Ovary (tissue), 9 donors: ENCODE measurements around the gene RHBG. TPM values are rescaled to one million over a fixed set of nuclear protein-coding genes. Genes with fewer than 3 reads are reported as not detected.

Source experiments
- DNase-seq, 5 donors: peaks; one replicate each; pipeline ENCODE4 v3.0.0-alpha.2; 2019 to 2020
- H3K27ac ChIP-seq, 2 donors: fragments of 200-600 bp; one replicate each; pipeline versions ENCODE4 v1.5.1 to v1.8.0; 2019 to 2022
- H3K27me3 ChIP-seq: fragments of 200-600 bp; one replicate; pipeline ENCODE4 v1.8.0; 2022
- H3K36me3 ChIP-seq: fragments of 200-600 bp; sonication (generic); one replicate; pipeline ENCODE4 v1.5.1; 2019
- H3K4me1 ChIP-seq: one replicate; pipeline ENCODE4 v1.8.1; 2013; ENCODE audit warnings: mild to moderate bottlenecking, moderate library complexity; ENCODE audit not compliant: insufficient read depth
- H3K4me3 ChIP-seq: fragments of 200-600 bp; sonication (generic); one replicate; pipeline ENCODE4 v1.5.1; 2017
- H3K9me3 ChIP-seq, 2 donors: fragments of 200-600 bp in 1 of 2; sonication (generic) in 1 of 2; one replicate each; pipeline versions ENCODE4 v1.5.1 to v1.8.1; 2013 to 2019; ENCODE audit warnings: mild to moderate bottlenecking in 1 of 2, moderate library complexity in 1 of 2
- EP300 ChIP-seq: sonication (generic); formaldehyde crosslinking; IDR thresholded peaks from one replicate; pipeline ENCODE4 v1.6.1; 2017; ENCODE audit warnings: antibody characterized with exemption
- POLR2A ChIP-seq: fragments of 450-650 bp; IDR thresholded peaks from one replicate; pipeline ENCODE4 v1.6.1; 2017; ENCODE audit warnings: antibody characterized with exemption, mild to moderate bottlenecking, moderate library complexity
- WGBS, 3 donors: extraction: QIAGEN DNeasy Blood & Tissue Kit in 1 of 3; methylation state at CpG; one replicate each; pipeline versions ENCODE4 v1.1.5 to v1.1.7; 2013 to 2017; 5-methylcytosine and 5-hydroxymethylcytosine counted together
- intact Hi-C, 4 donors: fragments of 100-400 bp; cut with DNase I; formaldehyde crosslinking; loops; one replicate each; pipeline versions ENCODE4 v1.11.0 to v1.15.1; 2022 to 2023
- polyA plus RNA-seq, 2 donors: library from polyadenylated mRNA; stranded (reverse); fragments of 200-250 nt in 1 of 2; fragments of 350-450 nt in 1 of 2; fragmentation: Illumina TruSeq in 1 of 2; extraction: RNeasy Lipid Tissue Mini Kit (QIAGEN cat#74804) in 1 of 2; gene quantifications; one replicate each; pipeline ENCODE4 v1.2.3, GENCODE V29; 2013 to 2014
- total RNA-seq, 7 donors: library from RNA; depleted of rRNA in 2 of 7; stranded (reverse); fragments of >200 nt in 2 of 7; fragmentation: NEBNext Ultra II Directional in 3 of 7; extraction: Animal tissue kit (Norgen Biotek cat#: 25700) in 3 of 7; gene quantifications; one replicate each; pipeline versions ENCODE4 v1.1.0 to v1.2.4, GENCODE V29; 2016 to 2023
- TF ChIP-seq, protein P1 (sequence below), 3 donors: fragments of 450-650 bp in 2 of 3; fragments of 200-600 bp in 1 of 3; IDR thresholded peaks; one replicate each; pipeline versions ENCODE4 v1.5.1 to v1.8.0; 2016 to 2022; ENCODE audit warnings: antibody characterized with exemption in 3 of 3, mild to moderate bottlenecking in 1 of 3
- donor health status: DM: no; HTN: no; CAD: no; lungs with moderate emphysema.
- donor health status: DM: no; HTN: no; CAD: no.
- donor health status: Bipolar disorder and iron deficiency.
- donor health status: DM: yes; HTN: yes; CAD: no.
- donor health status: DM: no; HTN: no; CAD: no.
- donor health status: DM: yes; HTN: yes; CAD: no.

The RHBG gene
- total and polyA plus RNA-seq, 9 donors = 2.3 to 27.4 (median 13.6) TPM

GRCh38 chr1:156356262-156356874 is 12.6 kb upstream of the RHBG start:
- Histone ChIP-seq H3K36me3 (no peaks in the 10 kb centered on the region), H3K9me3 (no peaks in the 10 kb centered on the region), H3K27me3 (no peaks in the 10 kb centered on the region), H3K4me1 (no peaks in the 10 kb centered on the region), H3K27ac (no peak overlapping the region), H3K4me3 (no peak overlapping the region)
- intact Hi-C loops = loop anchor here in 3 of 4 donors (5.0 to 10.0 kb wide), 2 partner anchors 91 to 258 kb away; partner anchors contain the start of gene HAPLN2 (in 1 of the 3)
- DNase-seq = no peak
- TF ChIP-seq, protein P1, sequence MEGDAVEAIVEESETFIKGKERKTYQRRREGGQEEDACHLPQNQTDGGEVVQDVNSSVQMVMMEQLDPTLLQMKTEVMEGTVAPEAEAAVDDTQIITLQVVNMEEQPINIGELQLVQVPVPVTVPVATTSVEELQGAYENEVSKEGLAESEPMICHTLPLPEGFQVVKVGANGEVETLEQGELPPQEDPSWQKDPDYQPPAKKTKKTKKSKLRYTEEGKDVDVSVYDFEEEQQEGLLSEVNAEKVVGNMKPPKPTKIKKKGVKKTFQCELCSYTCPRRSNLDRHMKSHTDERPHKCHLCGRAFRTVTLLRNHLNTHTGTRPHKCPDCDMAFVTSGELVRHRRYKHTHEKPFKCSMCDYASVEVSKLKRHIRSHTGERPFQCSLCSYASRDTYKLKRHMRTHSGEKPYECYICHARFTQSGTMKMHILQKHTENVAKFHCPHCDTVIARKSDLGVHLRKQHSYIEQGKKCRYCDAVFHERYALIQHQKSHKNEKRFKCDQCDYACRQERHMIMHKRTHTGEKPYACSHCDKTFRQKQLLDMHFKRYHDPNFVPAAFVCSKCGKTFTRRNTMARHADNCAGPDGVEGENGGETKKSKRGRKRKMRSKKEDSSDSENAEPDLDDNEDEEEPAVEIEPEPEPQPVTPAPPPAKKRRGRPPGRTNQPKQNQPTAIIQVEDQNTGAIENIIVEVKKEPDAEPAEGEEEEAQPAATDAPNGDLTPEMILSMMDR (IDR thresholded peaks at IDR 0.05) = no peak
- TF ChIP-seq EP300 = no peak
- TF ChIP-seq POLR2A = no peak
- WGBS, 3 donors = 27 to 34% (median 28%) methylated on average over 6 of the region's 6 CpGs

GRCh38 chr1:156356875-156357534 is 12.0 kb upstream of the RHBG start:
- no peak for TF ChIP-seq EP300
- TF ChIP-seq, protein P1 (IDR thresholded peaks at IDR 0.05) = peak; percentile 51 to 78 (median 73)
- TF ChIP-seq POLR2A = no peak
- 10 to 12% (median 10%) methylated on average over 22 of the region's 22 CpGs for WGBS, 3 donors
- no peak overlapping the region for H3K27ac ChIP-seq
- intact Hi-C loops = loop anchor here in 3 of 4 donors (1.0 to 10.0 kb wide), 4 partner anchors 28 to 258 kb away; partner anchors contain the start of gene HAPLN2 (in 1 of the 3)
- no peaks in the 10 kb centered on the region for H3K27me3 ChIP-seq
- peak; percentile 51 to 78 (median 68) for DNase-seq
- H3K36me3 ChIP-seq = no peaks in the 10 kb centered on the region
- no peaks in the 10 kb centered on the region for H3K9me3 ChIP-seq
- no peaks in the 10 kb centered on the region for H3K4me1 ChIP-seq
- H3K4me3 ChIP-seq = no peak overlapping the region

DNA sequence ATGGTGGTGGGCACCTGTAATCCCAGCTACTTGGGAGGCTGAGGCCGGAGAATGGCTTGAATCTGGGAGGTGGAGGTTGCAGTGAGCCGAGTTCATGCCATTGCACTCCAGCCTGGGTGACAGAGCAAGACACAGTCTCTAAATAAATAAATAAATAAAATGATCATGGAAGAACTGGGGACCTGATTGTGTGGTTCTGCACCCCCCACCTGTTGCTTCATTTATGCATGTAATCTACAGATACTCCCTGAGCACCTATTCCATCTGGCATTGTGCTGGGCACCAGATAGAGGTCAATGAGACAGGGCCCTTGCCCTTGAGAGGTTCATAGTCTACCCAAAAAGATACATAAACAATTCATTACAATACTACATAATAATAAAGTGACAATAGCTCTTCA is 11.0 kb upstream of the RHBG start:
- 94 to 98% (median 96%) methylated on average over 2 of the region's 2 CpGs for WGBS, 3 donors
- DNase-seq = no peak
- Histone ChIP-seq H3K4me3 (no peak overlapping the region), H3K9me3 (no peaks in the 10 kb centered on the region), H3K4me1 (no peaks in the 10 kb centered on the region), H3K27ac (no peak overlapping the region), H3K27me3 (no peaks in the 10 kb centered on the region), H3K36me3 (no peaks in the 10 kb centered on the region)
- TF ChIP-seq EP300 (no peak), POLR2A (no peak)
- TF ChIP-seq, protein P1 (IDR thresholded peaks at IDR 0.05) = no peak
- intact Hi-C loops = loop anchor here in 3 of 4 donors (1.0 to 10.0 kb wide), 4 partner anchors 27 to 257 kb away; partner anchors contain the start of gene HAPLN2 (in 1 of the 3)

DNA sequence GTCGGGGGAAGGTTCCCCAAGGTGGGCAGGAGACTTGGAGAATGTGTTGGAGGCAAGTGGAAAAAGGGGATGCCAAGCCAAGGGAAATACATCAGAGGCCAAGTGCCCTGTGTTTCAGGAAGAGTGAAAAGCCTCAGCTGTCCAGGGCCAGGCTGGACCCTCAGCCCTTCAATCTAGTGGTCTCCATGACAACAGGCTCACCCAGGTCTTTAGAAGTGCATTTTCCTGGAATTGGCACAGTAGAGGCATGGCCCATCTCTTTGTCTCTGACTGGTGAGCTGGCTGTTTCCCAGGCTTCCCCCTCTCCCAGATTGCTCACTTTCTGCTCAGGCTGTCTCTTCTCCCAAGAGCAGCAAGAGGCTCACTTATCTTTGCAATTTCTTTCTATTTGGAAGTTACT is 10.4 kb upstream of the RHBG start:
- Histone ChIP-seq H3K27me3 (no peaks in the 10 kb centered on the region), H3K36me3 (no peaks in the 10 kb centered on the region), H3K9me3 (no peaks in the 10 kb centered on the region), H3K4me1 (no peaks in the 10 kb centered on the region), H3K27ac (no peak overlapping the region), H3K4me3 (no peak overlapping the region)
- intact Hi-C loops = loop anchor here in 3 of 4 donors (5.0 to 10.0 kb wide), 2 partner anchors 89 to 256 kb away; partner anchors contain the start of gene HAPLN2 (in 1 of the 3)
- TF ChIP-seq EP300 = no peak
- TF ChIP-seq POLR2A = no peak
- TF ChIP-seq, protein P1 (IDR thresholded peaks at IDR 0.05) = no peak
- no peak for DNase-seq
- WGBS, 3 donors = 90 to 100% (median 91%) methylated on average over 1 of the region's 1 CpG
